MG63 (cell line): ENCODE results near the gene CTCFL. TPM values are rescaled to one million over a fixed set of nuclear protein-coding genes. Genes with fewer than 3 reads are reported as not detected.
"Not testable (repeated sequence)": the region's sequence is repeated elsewhere in the genome, so short reads cannot be mapped to it uniquely, and the experiment has no call there.

Experiments used
- DNase-seq: peaks from one replicate; pipeline ENCODE4 v3.0.0-alpha.2; 2020
- H3K27me3 ChIP-seq: fragments of 250-450 bp; sonication (Bioruptor Pico); 2 replicates; pipeline ENCODE4 v1.5.1; 2020; ENCODE audit warnings: mild to moderate bottlenecking, moderate library complexity
- H3K36me3 ChIP-seq: fragments of 250-450 bp; sonication (Bioruptor Pico); 2 replicates; pipeline ENCODE4 v1.5.1; 2020; ENCODE audit warnings: mild to moderate bottlenecking, moderate library complexity
- H3K4me3 ChIP-seq: fragments of 250-450 bp; sonication (Bioruptor Pico); 2 replicates; pipeline ENCODE4 v1.5.1; 2020; ENCODE audit warnings: mild to moderate bottlenecking, moderate library complexity
- H3K9me3 ChIP-seq: fragments of 250-450 bp; sonication (Bioruptor Pico); 2 replicates; pipeline ENCODE4 v1.5.1; 2020; ENCODE audit warnings: mild to moderate bottlenecking, moderate library complexity
- total RNA-seq: library from RNA; depleted of rRNA; stranded (reverse); fragments of >200 nt; shearing (Covaris generic); gene quantifications from 2 replicates; pipeline ENCODE4 v1.2.3, GENCODE V29; 2014; ENCODE audit warnings: low replicate concordance

The CTCFL gene
- total RNA-seq, 1 experiment from 2014 or later: not detected

DNA sequence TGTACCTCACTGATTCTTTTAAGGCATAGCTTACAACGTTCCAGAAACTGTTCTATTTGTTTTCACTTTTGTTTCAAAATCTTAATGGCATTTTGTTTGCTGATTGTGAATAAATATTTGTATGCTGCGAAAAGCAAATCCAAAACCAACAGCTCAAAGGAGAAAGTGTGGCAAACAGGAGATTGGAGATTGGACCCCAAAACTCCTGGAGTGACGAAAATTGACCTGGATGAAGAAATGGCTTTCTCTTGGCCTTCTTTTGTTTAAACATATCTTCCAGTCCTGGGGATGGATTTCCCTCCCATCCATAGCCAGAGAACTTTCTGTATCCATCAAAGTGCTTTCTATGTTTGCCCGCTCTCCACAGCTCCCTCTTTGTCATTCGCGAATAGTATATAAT lies 2.8 kb upstream of the CTCFL start:
- Histone ChIP-seq H3K9me3 (no peaks in the 10 kb centered on the region), H3K27me3 (peaks cover 1% of the 10 kb centered on the region; the same call in 1 of the 2 replicates), H3K36me3 (no peaks in the 10 kb centered on the region), H3K4me3 (no peak overlapping the region)
- no peak for DNase-seq

GRCh38 chr20:57526885-57527460 lies 2.0 kb upstream of the CTCFL start:
- Histone ChIP-seq H3K9me3 (no peaks in the 10 kb centered on the region), H3K4me3 (no peak overlapping the region), H3K36me3 (no peaks in the 10 kb centered on the region), H3K27me3 (no peaks in the 10 kb centered on the region)
- DNase-seq: no peak

DNA sequence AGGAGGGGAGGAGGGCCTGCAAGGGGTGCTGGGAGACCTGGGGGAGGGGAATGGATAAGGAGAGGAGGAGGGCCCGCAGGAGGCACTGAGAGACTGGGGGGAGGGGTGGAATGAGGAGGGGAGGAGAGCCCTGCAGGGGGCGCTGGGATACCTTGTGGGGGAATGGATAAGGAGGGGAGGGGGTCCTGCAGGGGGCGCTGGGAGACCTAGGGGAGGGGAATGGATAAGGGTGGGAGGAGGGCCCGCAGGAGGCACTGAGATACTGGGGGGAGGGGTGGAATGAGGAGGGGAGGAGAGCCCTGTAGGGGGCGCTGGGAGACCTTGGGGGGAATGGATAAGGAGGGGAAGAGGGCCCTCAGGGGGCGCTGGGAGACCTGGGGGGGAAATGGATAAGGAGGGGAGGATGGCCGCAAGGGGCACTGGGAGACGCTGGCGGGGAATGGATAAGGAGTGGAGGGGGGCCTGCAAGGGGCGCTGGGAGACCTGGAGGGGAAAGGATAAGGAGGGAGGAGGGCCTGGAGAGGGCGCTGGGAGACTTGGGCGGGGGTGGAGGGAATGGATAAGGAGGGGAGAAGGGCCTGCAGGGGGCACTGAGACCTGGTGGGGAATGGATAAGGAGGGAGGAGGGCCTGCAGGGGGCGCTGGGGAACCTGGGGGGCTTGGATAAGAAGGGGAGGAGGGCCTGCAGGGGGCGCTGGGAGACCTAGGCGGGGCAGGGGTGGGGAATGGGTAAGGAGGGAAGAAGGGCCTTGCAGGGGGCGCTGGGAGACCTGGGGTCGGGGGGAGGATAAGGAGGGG lies 1.3 kb upstream of the CTCFL start:
- Histone ChIP-seq H3K36me3 (no peaks in the 10 kb centered on the region), H3K4me3 (no peak overlapping the region), H3K27me3 (no peaks in the 10 kb centered on the region), H3K9me3 (no peaks in the 10 kb centered on the region)
- no peak for DNase-seq

GRCh38 chr20:57525328-57526086 lies 567 bp upstream of the CTCFL start:
- H3K27me3 ChIP-seq: no peaks in the 10 kb centered on the region
- no peak for DNase-seq
- no peak overlapping the region for H3K4me3 ChIP-seq
- no peaks in the 10 kb centered on the region for H3K36me3 ChIP-seq
- H3K9me3 ChIP-seq: no peaks in the 10 kb centered on the region

DNA sequence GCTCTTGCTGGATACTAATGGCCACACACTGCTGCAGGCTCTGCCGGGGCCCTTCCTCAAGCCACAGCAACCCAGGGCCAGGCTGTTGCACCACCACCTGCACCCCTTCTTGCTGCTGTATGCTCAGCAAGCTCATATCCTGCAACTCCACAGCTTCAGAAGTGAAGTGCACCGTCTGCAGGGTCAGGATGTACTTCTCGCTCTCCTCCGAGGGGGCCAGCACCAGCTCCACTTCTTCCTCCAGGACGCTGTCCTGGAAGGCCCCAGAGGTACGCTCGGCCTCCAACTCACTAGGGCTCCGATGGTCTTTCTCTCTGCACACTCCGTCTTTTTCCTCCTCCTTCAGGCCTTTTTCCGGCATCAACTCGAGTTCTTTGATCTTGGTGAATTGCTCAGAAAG lies 1.2 kb downstream of the CTCFL start:
- Histone ChIP-seq H3K27me3 (no peaks in the 10 kb centered on the region), H3K9me3 (no peaks in the 10 kb centered on the region), H3K4me3 (no peak overlapping the region), H3K36me3 (no peaks in the 10 kb centered on the region)
- DNase-seq: no peak

DNA sequence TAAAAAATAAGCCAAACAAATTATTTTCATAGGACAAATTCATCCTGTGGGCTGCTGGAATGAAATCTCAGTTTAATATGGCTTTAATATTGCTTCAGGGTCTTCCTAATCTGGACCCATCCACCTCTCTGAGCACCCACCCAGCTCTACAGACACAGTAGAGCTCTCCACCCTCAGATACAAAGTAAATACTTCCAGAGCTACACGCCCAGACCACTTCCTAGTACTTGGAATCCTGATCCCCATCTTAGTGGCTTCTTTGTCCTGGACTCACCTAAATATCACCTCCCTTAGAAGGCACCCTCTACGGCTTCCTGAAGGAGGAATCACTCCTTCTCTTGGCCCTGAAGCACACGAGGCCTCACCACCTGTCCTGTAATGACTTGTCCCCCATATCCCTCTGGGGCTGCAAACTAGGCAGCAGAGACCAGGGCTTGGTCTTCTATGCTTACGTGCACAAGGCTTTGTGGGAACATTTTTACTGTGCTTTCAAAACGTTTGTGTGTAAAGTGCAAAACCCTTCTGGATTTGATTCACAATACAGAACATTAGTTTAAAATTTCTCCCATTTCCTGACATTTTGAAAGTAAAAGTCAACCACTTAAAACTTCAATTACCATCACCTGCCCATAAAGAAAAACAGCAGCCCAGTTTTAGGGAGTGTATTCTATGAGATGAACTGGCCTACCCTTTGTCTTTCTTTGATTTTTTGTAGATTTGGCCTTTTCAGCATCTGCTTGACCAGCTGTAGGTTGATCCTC lies 2.4 kb downstream of the CTCFL start:
- Histone ChIP-seq H3K4me3 (no peak overlapping the region), H3K36me3 (no peaks in the 10 kb centered on the region), H3K27me3 (no peaks in the 10 kb centered on the region), H3K9me3 (no peaks in the 10 kb centered on the region)
- no peak for DNase-seq

DNA sequence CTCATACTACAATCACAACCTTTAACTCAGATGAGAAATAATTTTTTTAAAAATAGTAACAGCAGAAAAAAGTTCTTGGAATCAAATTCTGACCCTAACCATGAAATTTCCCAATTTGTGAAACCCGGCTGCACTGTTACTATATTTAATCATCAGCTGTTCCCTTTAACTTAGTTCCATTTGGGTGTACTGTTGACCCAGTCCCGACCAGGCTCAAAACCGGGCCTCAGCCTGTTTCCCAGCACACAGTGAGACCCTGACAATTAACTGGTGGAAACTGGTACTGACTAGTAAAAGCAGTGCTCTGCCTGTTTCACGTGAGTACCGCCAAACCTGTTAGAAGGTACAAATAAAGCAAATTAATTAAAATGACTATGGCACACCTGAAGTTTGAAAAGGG lies 7.0 kb downstream of the CTCFL start:
- Histone ChIP-seq H3K9me3 (no peaks in the 10 kb centered on the region), H3K36me3 (no peaks in the 10 kb centered on the region), H3K4me3 (no peak overlapping the region), H3K27me3 (no peaks in the 10 kb centered on the region)
- DNase-seq: no peak

DNA sequence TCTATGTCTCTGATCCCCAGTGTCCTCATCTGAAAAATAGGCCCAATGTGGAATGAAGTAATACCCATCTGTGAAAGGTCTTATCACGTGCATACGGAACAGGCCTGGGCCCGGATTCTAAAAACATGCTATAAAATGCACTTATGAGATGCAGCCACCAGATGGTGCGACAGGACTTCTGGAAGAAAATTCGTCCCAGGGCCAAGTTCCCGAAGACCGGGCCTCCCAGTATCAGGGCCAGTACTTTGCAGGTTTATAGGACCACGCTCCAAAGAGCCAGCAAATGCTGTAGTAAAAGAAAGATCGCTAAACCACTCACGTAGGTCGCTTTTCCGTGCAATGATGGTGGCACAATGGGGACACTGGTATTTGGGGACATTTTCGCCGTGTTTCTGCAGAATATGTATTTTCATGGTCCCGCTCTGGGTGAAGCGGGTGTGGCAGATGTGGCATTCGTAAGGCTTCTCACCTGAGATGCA lies 10.6 kb downstream of the CTCFL start:
- H3K27me3 ChIP-seq: no peaks in the 10 kb centered on the region
- H3K36me3 ChIP-seq: no peaks in the 10 kb centered on the region
- H3K4me3 ChIP-seq: no peak overlapping the region
- no peaks in the 10 kb centered on the region for H3K9me3 ChIP-seq
- DNase-seq: peak; percentile 46

DNA sequence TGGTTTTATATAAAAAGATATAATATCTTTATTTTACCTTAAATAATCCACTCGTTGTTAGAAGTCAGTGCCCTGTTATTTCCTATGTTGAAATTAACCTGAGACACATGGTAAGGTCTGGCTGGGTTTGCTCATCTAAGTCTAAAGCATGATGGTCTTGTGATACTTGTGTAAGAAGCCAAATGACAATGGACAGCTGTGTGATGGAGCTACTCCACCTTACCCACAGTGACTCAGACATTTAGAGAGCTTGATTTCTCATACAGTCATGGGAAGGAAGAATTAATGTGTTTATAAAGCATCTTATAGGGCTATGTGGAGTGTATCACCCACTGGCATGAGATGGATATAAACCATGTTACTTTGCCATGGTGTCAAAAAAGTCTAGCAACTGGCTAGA lies 11.7 kb downstream of the CTCFL start:
- DNase-seq: no peak

DNA sequence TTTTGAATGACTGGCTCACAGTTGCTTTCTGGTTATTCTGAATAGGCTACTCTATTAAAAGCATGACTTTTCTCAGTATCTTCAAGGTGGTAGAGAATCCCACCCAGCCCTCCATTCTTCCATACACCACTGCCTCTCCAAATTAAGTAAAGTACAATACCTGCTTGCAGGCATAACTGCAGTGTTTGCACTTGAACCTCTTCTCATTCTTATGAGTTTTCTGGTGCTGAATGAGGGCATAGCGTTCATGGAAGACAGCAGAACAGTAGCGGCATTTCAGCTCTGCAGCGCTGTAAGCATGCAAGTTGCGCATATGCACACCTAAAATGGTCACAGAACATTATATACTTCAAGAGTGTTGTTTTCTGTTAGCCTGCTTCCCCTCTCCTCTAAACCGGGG lies 12.5 kb downstream of the CTCFL start:
- no peaks in the 10 kb centered on the region for H3K9me3 ChIP-seq
- H3K4me3 ChIP-seq: no peak overlapping the region
- no peaks in the 10 kb centered on the region for H3K27me3 ChIP-seq
- DNase-seq: no peak
- H3K36me3 ChIP-seq: no peaks in the 10 kb centered on the region

More for the DNA sequence above, 11.7 kb downstream of the CTCFL start:
- no peaks in the 10 kb centered on the region for H3K36me3 ChIP-seq
- H3K27me3 ChIP-seq: no peaks in the 10 kb centered on the region
- no peaks in the 10 kb centered on the region for H3K9me3 ChIP-seq
- H3K4me3 ChIP-seq: no peak overlapping the region

DNA sequence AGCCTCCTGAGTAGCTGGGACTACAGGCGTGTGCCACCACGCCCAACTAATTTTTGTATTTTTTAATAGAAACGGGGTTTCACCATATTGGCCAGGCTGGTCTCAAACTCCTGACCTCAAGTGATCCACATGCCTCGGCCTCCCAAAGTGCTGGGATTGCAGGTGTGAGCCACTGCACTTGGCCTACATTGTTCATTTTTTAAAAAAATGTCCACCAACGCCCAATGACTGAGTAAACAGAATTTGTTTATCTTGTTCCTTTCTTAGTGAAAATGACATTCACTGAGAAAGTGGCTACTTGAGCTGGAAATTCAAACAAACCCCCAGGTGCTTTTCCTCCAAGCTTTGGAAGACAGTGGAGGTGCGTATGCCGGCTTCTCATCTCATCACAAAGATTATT lies 13.2 kb downstream of the CTCFL start:
- not testable (repeated sequence) for H3K36me3 ChIP-seq, H3K27me3 ChIP-seq, H3K4me3 ChIP-seq, DNase-seq, H3K9me3 ChIP-seq

DNA sequence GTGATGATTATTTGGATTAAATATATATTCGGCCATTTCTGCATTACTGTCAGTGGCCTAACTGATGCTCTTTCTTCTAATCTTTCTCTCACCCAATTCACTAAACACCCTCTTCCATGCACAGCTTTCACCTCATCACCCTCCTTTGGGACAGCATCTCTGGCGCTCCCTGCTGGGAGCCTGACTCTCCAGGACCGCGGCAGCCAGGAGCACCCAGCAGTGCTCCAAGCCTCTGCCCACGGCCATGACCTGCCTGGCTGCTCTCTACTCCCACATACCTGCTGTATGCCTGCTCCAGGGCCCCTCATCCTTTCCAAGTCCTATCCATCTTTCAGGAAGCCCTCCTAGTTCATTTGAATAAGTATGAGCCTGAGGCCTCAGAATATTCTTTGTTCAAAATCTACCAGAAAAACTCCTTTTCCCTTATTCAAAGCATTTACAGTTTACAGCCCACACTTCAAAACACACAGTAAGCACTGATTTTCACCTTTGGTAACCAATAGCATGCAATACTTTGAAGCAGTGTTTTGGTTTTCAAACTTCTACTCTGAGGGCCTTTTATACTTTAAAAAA lies 15.2 kb downstream of the CTCFL start:
- no peaks in the 10 kb centered on the region for H3K27me3 ChIP-seq
- H3K36me3 ChIP-seq: no peaks in the 10 kb centered on the region
- no peak overlapping the region for H3K4me3 ChIP-seq
- peak; percentile 39 for DNase-seq
- H3K9me3 ChIP-seq: no peaks in the 10 kb centered on the region

DNA sequence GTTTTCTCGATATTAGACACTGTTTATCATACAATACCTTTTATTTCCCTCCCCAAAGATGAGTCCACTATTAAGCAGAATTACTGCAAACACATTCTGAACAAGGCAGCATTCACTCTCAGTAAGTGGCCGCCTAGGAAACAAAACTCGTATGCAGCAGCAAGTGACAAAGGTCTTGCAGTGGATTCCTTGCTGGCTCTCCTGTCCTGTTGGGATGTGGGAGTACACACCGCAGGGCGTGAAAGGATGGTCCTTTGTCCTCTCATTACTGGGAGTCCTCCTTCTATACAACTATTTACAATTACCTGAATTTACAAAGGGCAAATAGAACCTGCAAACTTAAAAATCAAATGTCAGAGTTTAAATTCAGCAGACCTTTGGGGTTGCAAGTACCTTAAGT lies 16.1 kb downstream of the CTCFL start:
- Histone ChIP-seq H3K4me3 (no peak overlapping the region), H3K9me3 (no peaks in the 10 kb centered on the region), H3K36me3 (no peaks in the 10 kb centered on the region), H3K27me3 (no peaks in the 10 kb centered on the region)
- no peak for DNase-seq

GRCh38 chr20:57508381-57508780 lies 16.6 kb downstream of the CTCFL start:
- Histone ChIP-seq H3K9me3 (no peaks in the 10 kb centered on the region), H3K27me3 (no peaks in the 10 kb centered on the region), H3K36me3 (no peaks in the 10 kb centered on the region), H3K4me3 (no peak overlapping the region)
- DNase-seq: no peak

DNA sequence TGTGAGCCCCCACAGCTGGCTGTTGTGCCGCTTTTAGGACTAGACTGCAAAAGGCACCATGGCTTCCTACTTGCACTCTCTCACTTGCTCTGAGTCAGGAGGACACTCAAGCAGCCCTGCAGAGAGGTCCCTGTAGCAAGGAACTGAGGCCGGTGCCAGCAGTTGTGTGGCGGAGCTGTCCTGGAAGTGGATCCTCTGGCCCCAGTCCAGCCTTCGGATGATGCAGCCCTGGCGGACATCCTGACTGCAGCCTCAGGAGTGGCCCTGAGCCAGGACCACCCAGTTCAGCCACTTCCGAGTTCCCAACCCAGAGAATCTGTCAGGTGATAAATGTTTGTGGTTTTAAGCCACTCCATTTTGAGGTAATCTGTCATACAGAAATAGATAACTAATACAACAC lies 17.5 kb downstream of the CTCFL start:
- Histone ChIP-seq H3K36me3 (no peaks in the 10 kb centered on the region), H3K9me3 (no peaks in the 10 kb centered on the region), H3K27me3 (no peaks in the 10 kb centered on the region), H3K4me3 (no peak overlapping the region)
- peak; percentile 42 for DNase-seq

DNA sequence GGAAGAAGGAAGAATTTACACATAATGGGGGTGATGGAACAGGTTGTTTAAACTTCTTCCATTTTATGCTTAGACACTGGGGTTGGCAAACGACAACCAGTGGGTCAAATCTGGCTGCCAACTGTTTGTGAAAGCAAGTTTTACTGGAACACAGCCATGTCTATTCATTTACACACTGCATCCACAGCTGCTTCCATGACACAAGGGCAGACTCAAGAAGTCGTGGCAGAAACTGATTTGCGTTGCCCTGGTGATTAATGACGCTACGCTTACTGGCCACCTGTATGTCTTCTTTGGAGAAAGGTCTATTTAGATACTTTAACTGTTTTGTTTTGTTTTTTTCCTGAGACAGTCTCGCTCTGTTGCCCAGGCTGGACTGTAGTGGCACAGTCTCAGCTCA lies 19.0 kb downstream of the CTCFL start:
- H3K9me3 ChIP-seq: no peaks in the 10 kb centered on the region
- no peaks in the 10 kb centered on the region for H3K27me3 ChIP-seq
- no peak for DNase-seq
- no peak overlapping the region for H3K4me3 ChIP-seq
- H3K36me3 ChIP-seq: no peaks in the 10 kb centered on the region

DNA sequence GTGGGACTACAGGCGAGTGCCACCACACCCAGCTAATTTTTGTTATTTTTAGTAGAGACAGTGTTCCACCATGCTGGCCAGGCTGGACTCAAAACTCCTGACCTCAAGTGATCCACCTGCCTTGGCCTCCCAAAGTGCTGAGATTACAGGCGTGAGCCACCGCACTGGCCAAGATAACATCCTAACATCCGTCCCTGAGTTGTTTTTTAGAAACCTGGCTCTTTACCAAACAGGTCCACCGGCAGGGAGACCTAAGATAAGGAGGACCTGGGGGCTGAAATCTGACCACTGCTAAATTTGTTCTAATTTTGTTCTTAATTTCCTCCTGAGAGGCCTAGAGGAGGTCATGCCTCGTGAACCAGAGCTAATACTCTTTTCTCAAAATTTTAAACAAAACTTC lies 20.5 kb downstream of the CTCFL start:
- Histone ChIP-seq H3K36me3 (no peaks in the 10 kb centered on the region), H3K4me3 (no peak overlapping the region), H3K9me3 (no peaks in the 10 kb centered on the region), H3K27me3 (no peaks in the 10 kb centered on the region)
- no peak for DNase-seq
